DND-41 (cell line): Measurements from ENCODE around the gene FGF14.

Experiments used
- EZH2 ChIP-seq: IDR thresholded peaks from 3 replicates; pipeline ENCODE4 v1.6.1; 2012; ENCODE audit warnings: borderline replicate concordance, low read depth, mild to moderate bottlenecking, moderate library complexity, low read length, inconsistent platforms; ENCODE audit not compliant: severe bottlenecking
- TF ChIP-seq, protein P1 (sequence below): IDR thresholded peaks from 2 replicates; pipeline ENCODE4 v1.5.1; 2012; ENCODE audit warnings: borderline replicate concordance, low read length, moderate library complexity, mild to moderate bottlenecking; ENCODE audit not compliant: poor library complexity, severe bottlenecking; ENCODE audit errors: extremely low read depth

DNA sequence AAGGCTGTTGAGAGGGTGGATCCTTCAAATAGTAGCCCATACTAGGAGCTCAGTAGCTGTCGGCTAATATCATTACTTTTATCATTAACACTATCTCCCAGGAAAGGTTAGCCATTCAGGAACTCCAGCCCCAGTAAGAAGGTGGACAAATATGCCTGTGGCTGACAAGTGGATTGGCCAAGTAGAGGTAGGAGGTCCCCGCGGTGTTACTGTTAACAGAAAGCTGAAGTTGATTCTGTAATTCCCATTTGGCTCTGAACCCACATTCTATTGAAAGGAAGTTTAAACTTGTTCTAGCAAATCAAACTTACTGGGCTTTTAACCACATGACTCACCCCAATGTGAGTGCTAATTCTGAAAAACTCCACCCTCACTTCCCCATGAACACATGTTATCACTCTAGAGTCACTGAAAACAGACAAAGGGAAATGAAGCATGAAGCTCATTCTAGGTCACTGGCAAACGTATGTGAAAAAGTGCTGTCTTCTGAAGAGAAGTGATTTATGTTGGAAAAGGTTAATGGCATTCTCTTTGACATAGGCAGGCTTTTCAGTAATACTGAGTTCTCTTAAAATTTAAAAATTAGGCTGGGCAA is 273.5 kb downstream of the FGF14 start:
- no peak for TF ChIP-seq EZH2
- TF ChIP-seq, protein P1, sequence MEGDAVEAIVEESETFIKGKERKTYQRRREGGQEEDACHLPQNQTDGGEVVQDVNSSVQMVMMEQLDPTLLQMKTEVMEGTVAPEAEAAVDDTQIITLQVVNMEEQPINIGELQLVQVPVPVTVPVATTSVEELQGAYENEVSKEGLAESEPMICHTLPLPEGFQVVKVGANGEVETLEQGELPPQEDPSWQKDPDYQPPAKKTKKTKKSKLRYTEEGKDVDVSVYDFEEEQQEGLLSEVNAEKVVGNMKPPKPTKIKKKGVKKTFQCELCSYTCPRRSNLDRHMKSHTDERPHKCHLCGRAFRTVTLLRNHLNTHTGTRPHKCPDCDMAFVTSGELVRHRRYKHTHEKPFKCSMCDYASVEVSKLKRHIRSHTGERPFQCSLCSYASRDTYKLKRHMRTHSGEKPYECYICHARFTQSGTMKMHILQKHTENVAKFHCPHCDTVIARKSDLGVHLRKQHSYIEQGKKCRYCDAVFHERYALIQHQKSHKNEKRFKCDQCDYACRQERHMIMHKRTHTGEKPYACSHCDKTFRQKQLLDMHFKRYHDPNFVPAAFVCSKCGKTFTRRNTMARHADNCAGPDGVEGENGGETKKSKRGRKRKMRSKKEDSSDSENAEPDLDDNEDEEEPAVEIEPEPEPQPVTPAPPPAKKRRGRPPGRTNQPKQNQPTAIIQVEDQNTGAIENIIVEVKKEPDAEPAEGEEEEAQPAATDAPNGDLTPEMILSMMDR: no peak
